HepG2 (cell line): ENCODE results near the gene DMBT1.

Experiments used
- GABPA ChIP-seq, 2 experiments: IDR thresholded peaks; 2 replicates each; pipeline ENCODE4 v1.6.1; 2011 to 2016; ENCODE audit warnings: low read depth in 2 of 2, low read length in 1 of 2, missing biosample characterization in 1 of 2, missing genetic modification characterization in 1 of 2
- HOXA7 ChIP-seq: sonication (generic); formaldehyde crosslinking; IDR thresholded peaks from 2 replicates; pipeline ENCODE4 v1.8.1; 2022; ENCODE audit warnings: mild to moderate bottlenecking, missing genetic modification reagents, moderate library complexity
- JUND ChIP-seq: sonication (generic); formaldehyde crosslinking; IDR thresholded peaks from 2 replicates; pipeline ENCODE4 v1.8.0; 2022; ENCODE audit warnings: mild to moderate bottlenecking, missing genetic modification reagents
- RXRA ChIP-seq: sonication (generic); formaldehyde crosslinking; IDR thresholded peaks from 2 replicates; pipeline ENCODE4 v1.5.1; 2020; ENCODE audit warnings: missing genetic modification reagents
- ZNF850 ChIP-seq: sonication (generic); formaldehyde crosslinking; conservative IDR thresholded peaks from 2 replicates; pipeline ENCODE4 v1.9.0; 2021; ENCODE audit warnings: mild to moderate bottlenecking, missing genetic modification reagents

DNA sequence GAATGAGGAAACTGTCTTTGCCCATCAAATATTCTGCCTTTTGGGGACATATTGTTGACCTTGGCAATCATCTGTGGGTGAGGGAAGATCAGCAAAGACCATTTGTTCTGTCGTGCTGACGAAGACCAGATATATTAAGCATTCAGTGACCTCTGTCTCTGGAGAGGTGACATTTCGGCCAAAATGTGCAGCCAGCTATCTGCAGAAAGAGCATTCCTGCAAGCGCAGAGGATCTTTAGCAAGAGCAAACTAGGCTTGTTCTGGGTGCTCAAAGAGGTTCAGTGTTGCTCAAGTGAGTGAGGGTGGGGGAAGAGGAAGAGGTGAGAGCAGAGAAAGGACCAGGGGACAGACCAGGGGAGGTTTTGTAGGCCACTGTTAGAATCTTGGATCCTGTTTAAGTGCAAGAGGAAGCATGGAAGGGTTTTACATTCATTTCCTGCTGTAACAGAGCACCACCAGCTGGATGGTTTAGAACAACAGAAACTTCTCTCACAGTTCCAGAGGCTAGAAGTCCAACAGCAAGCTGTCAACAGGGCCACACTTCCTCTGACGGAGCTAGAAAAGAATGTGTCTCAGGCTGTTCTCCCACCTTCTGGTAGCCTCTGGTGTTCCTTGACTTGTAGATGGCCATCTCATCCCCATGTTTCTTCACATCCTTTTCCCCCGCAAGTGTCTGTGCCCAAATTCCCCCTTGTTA lies 127.9 kb downstream of the DMBT1 start:
- TF ChIP-seq ZNF850 (CRISPR knock-in tag) (no peak), GABPA (IDR thresholded peaks at IDR 0.05; ENCODE audit: low read depth, low read length) (no peak), GABPA (CRISPR knock-in tag; IDR thresholded peaks at IDR 0.05; ENCODE audit: low read depth) (no peak), RXRA (CRISPR knock-in tag) (no peak), JUND (CRISPR knock-in tag) (no peak), HOXA7 (CRISPR knock-in tag) (no peak)
